GM21737 (cell line): ENCODE measurements around the gene WWOX.

Source experiments
- ATAC-seq: cut with Tn5 transposase; IDR thresholded peaks from one replicate; pipeline ENCODE4 v1.9.1; 2021; ENCODE audit warnings: mild to moderate bottlenecking, moderate library complexity; ENCODE audit not compliant: unreplicated experiment

WWOX gene

GRCh38 chr16:78485188-78485916 lies 385.9 kb downstream of the WWOX start:
- ATAC-seq = no peak

GRCh38 chr16:78485917-78486257 lies 386.4 kb downstream of the WWOX start:
- no peak for ATAC-seq

GRCh38 chr16:78487471-78487870 lies 388.0 kb downstream of the WWOX start:
- ATAC-seq = no peak

- no peak for ATAC-seq
Observed at GRCh38 chr16:78489072-78489471, 389.6 kb downstream of the WWOX start.

- ATAC-seq = no peak
Observed at GRCh38 chr16:78489631-78490030, 390.2 kb downstream of the WWOX start.

GRCh38 chr16:78490431-78490830 lies 391.0 kb downstream of the WWOX start:
- no peak for ATAC-seq

- ATAC-seq = no peak
Observed at GRCh38 chr16:78490847-78491246, 391.4 kb downstream of the WWOX start.

- ATAC-seq = no peak
Observed at GRCh38 chr16:78493573-78493972, 394.1 kb downstream of the WWOX start.

- no peak for ATAC-seq
Observed at GRCh38 chr16:78494105-78494504, 394.7 kb downstream of the WWOX start.

GRCh38 chr16:78494674-78495073 lies 395.2 kb downstream of the WWOX start:
- ATAC-seq = no peak

- no peak for ATAC-seq
Observed at GRCh38 chr16:78496189-78496588, 396.7 kb downstream of the WWOX start.

- no peak for ATAC-seq
Observed at GRCh38 chr16:78499399-78499798, 399.9 kb downstream of the WWOX start.

GRCh38 chr16:78500659-78501270 lies 401.3 kb downstream of the WWOX start:
- no peak for ATAC-seq

- no peak for ATAC-seq
Observed at GRCh38 chr16:78501744-78502143, 402.3 kb downstream of the WWOX start.

GRCh38 chr16:78502812-78503350 lies 403.4 kb downstream of the WWOX start:
- no peak for ATAC-seq

- no peak for ATAC-seq
Observed at GRCh38 chr16:78503602-78504001, 404.1 kb downstream of the WWOX start.

GRCh38 chr16:78504401-78504851 lies 405.0 kb downstream of the WWOX start:
- no peak for ATAC-seq

- no peak for ATAC-seq
Observed at GRCh38 chr16:78505036-78505435, 405.6 kb downstream of the WWOX start.

GRCh38 chr16:78505544-78506366 lies 406.3 kb downstream of the WWOX start:
- no peak for ATAC-seq

GRCh38 chr16:78506367-78507193 lies 407.1 kb downstream of the WWOX start:
- ATAC-seq = no peak

GRCh38 chr16:78507576-78507975 lies 408.1 kb downstream of the WWOX start:
- no peak for ATAC-seq
